ENCODE measurements around the gene TRAPPC2L. TPM values are rescaled to one million over a fixed set of nuclear protein-coding genes. Genes with fewer than 3 reads are reported as not detected.

Gene TRAPPC2L
- 59.8 and 60.1 TPM in 2 replicates for total RNA-seq

- intact Hi-C loops (cut with micrococcal nuclease), result loop anchor here (1.0 to 5.0 kb wide), 7 partner anchors 46 to 405 kb away; partner anchors contain the start of genes APRT, CDH15 and ZFPM1
Observed at GRCh38 chr16:88856828-88857727, at the start of gene TRAPPC2L, which contains the start of gene GALNS. TSS of gene TRAPPC2L (plus strand) at chr16:88857127. CDS start at chr16:88857151, 24 bp downstream. TSS of gene GALNS (minus strand) at chr16:88856947. CDS start at chr16:88856877, 70 bp downstream.

GRCh38 chr16:88807142-88807625 lies 49.7 kb upstream of the TRAPPC2L start:
- intact Hi-C loops (cut with micrococcal nuclease), result no loop called here

GRCh38 chr16:88807626-88808453 lies 49.1 kb upstream of the TRAPPC2L start:
- intact Hi-C loops (cut with micrococcal nuclease), result no loop called here

- intact Hi-C loops (cut with micrococcal nuclease), result no loop called here
Observed at GRCh38 chr16:88809068-88809675, 47.8 kb upstream of the TRAPPC2L start.

GRCh38 chr16:88809676-88810165 lies 47.2 kb upstream of the TRAPPC2L start:
- intact Hi-C loops (cut with micrococcal nuclease), result loop anchor here (2.0 kb wide), 1 partner anchor 361 kb away; the partner anchor contains the start of gene CDH15

- intact Hi-C loops (cut with micrococcal nuclease), result loop anchor here (2.0 kb wide), 1 partner anchor 360 kb away; the partner anchor contains the start of gene CDH15
Observed at GRCh38 chr16:88810166-88810911, 46.6 kb upstream of the TRAPPC2L start.

GRCh38 chr16:88810912-88811768 lies 45.8 kb upstream of the TRAPPC2L start:
- intact Hi-C loops (cut with micrococcal nuclease), result loop anchor here (1.0 to 2.0 kb wide), 3 partner anchors 8 to 360 kb away; partner anchors contain the start of genes CDH15, CDT1 and TRAPPC2L

GRCh38 chr16:88811769-88812512 lies 45.0 kb upstream of the TRAPPC2L start, which contains the start of gene APRT:
TSS of gene APRT (minus strand) at chr16:88811928. CDS start at chr16:88811899, 29 bp downstream.
- intact Hi-C loops (cut with micrococcal nuclease), result loop anchor here (1.0 to 2.0 kb wide), 3 partner anchors 9 to 359 kb away; partner anchors contain the start of genes CDH15, CDT1 and TRAPPC2L

- intact Hi-C loops (cut with micrococcal nuclease), result no loop called here
Observed at GRCh38 chr16:88812513-88813268, 44.2 kb upstream of the TRAPPC2L start.

- intact Hi-C loops (cut with micrococcal nuclease), result no loop called here
Observed at GRCh38 chr16:88813269-88814143, 43.4 kb upstream of the TRAPPC2L start.

- intact Hi-C loops (cut with micrococcal nuclease), result no loop called here
Observed at GRCh38 chr16:88814144-88814502, 42.8 kb upstream of the TRAPPC2L start.

GRCh38 chr16:88815227-88815626 lies 41.7 kb upstream of the TRAPPC2L start:
- intact Hi-C loops (cut with micrococcal nuclease), result loop anchor here (1.0 kb wide), 1 partner anchor 401 kb away; no protein-coding TSS in a partner anchor

GRCh38 chr16:88815901-88816589 lies 40.9 kb upstream of the TRAPPC2L start:
- intact Hi-C loops (cut with micrococcal nuclease), result loop anchor here (1.0 kb wide), 2 partner anchors 351 to 400 kb away; no protein-coding TSS in a partner anchor

GRCh38 chr16:88816736-88817535 lies 40.0 kb upstream of the TRAPPC2L start:
- intact Hi-C loops (cut with micrococcal nuclease), result loop anchor here (1.0 kb wide), 1 partner anchor 350 kb away; no protein-coding TSS in a partner anchor

All from T-helper 2 cell treated with Interferon-gamma antibody and Interleukin-4, amounts not matched to agents 100 ng/mL and 5 ng/mL, for 36 hours (primary cell).